ENCODE results near the gene IZUMO4.

The IZUMO4 gene

GRCh38 chr19:2064788-2065524 is 31.8 kb upstream of the IZUMO4 start:
- H3K27ac Mint-ChIP-seq = peak overlapping the region; percentile 45
- intact Hi-C loops (cut with micrococcal nuclease) = no loop called here
- H3K4me1 Mint-ChIP-seq (ENCODE audit: low read depth) = peaks cover 41% of the 10 kb centered on the region
- peaks cover 6% of the 10 kb centered on the region for H3K36me3 Mint-ChIP-seq (ENCODE audit: low read depth)
- no peaks in the 10 kb centered on the region for H3K27me3 Mint-ChIP-seq
- H3K4me3 Mint-ChIP-seq = no peak overlapping the region
- H3K9me3 Mint-ChIP-seq = no peaks in the 10 kb centered on the region

GRCh38 chr19:2070436-2070827 is 26.3 kb upstream of the IZUMO4 start:
- H3K9me3 Mint-ChIP-seq = no peaks in the 10 kb centered on the region
- H3K27me3 Mint-ChIP-seq = no peaks in the 10 kb centered on the region
- H3K4me1 Mint-ChIP-seq (ENCODE audit: low read depth) = peaks cover 59% of the 10 kb centered on the region
- H3K36me3 Mint-ChIP-seq (ENCODE audit: low read depth) = peaks cover 55% of the 10 kb centered on the region
- H3K4me3 Mint-ChIP-seq = no peak overlapping the region
- intact Hi-C loops (cut with micrococcal nuclease) = no loop called here
- peak overlapping the region; percentile 26 for H3K27ac Mint-ChIP-seq

GRCh38 chr19:2070986-2071673 is 25.6 kb upstream of the IZUMO4 start:
- Mint-ChIP-seq H3K9me3 (no peaks in the 10 kb centered on the region), H3K27ac (peak overlapping the region; percentile 26), H3K4me3 (no peak overlapping the region), H3K4me1 (ENCODE audit: low read depth) (peaks cover 66% of the 10 kb centered on the region), H3K27me3 (no peaks in the 10 kb centered on the region), H3K36me3 (ENCODE audit: low read depth) (peaks cover 62% of the 10 kb centered on the region)
- intact Hi-C loops (cut with micrococcal nuclease) = no loop called here

GRCh38 chr19:2072757-2073551 is 23.8 kb upstream of the IZUMO4 start:
- Mint-ChIP-seq H3K27ac (peak overlapping the region; percentile 84), H3K27me3 (no peaks in the 10 kb centered on the region), H3K36me3 (ENCODE audit: low read depth) (peaks cover 80% of the 10 kb centered on the region), H3K4me3 (peak overlapping the region; percentile 24), H3K9me3 (no peaks in the 10 kb centered on the region), H3K4me1 (ENCODE audit: low read depth) (peaks cover 74% of the 10 kb centered on the region)
- intact Hi-C loops (cut with micrococcal nuclease) = no loop called here

- peaks cover 73% of the 10 kb centered on the region for H3K4me1 Mint-ChIP-seq (ENCODE audit: low read depth)
Measured at GRCh38 chr19:2076526-2076944, 20.2 kb upstream of the IZUMO4 start.

GRCh38 chr19:2077398-2077797 is 19.3 kb upstream of the IZUMO4 start:
- H3K4me3 Mint-ChIP-seq = no peak overlapping the region
- peak overlapping the region; percentile 52 for H3K27ac Mint-ChIP-seq

More at GRCh38 chr19:2076526-2076944, 20.2 kb upstream of the IZUMO4 start:
- Mint-ChIP-seq H3K36me3 (ENCODE audit: low read depth) (peaks cover 100% of the 10 kb centered on the region), H3K27me3 (no peaks in the 10 kb centered on the region), H3K9me3 (no peaks in the 10 kb centered on the region), H3K27ac (peak overlapping the region; percentile 84), H3K4me3 (no peak overlapping the region)
- intact Hi-C loops (cut with micrococcal nuclease) = no loop called here

GRCh38 chr19:2077833-2078619 is 18.7 kb upstream of the IZUMO4 start:
- Mint-ChIP-seq H3K9me3 (no peaks in the 10 kb centered on the region), H3K27ac (no peak overlapping the region), H3K27me3 (no peaks in the 10 kb centered on the region), H3K4me3 (no peak overlapping the region), H3K4me1 (ENCODE audit: low read depth) (peaks cover 77% of the 10 kb centered on the region), H3K36me3 (ENCODE audit: low read depth) (peaks cover 100% of the 10 kb centered on the region)
- intact Hi-C loops (cut with micrococcal nuclease) = no loop called here

More at GRCh38 chr19:2077398-2077797, 19.3 kb upstream of the IZUMO4 start:
- H3K4me1 Mint-ChIP-seq (ENCODE audit: low read depth) = peaks cover 77% of the 10 kb centered on the region
- intact Hi-C loops (cut with micrococcal nuclease) = no loop called here
- no peaks in the 10 kb centered on the region for H3K9me3 Mint-ChIP-seq
- H3K36me3 Mint-ChIP-seq (ENCODE audit: low read depth) = peaks cover 100% of the 10 kb centered on the region
- H3K27me3 Mint-ChIP-seq = no peaks in the 10 kb centered on the region

- H3K27ac Mint-ChIP-seq = peak overlapping the region; percentile 100
- intact Hi-C loops (cut with micrococcal nuclease) = no loop called here
- no peak overlapping the region for H3K4me3 Mint-ChIP-seq
- H3K4me1 Mint-ChIP-seq (ENCODE audit: low read depth) = peaks cover 77% of the 10 kb centered on the region
- no peaks in the 10 kb centered on the region for H3K9me3 Mint-ChIP-seq
- no peaks in the 10 kb centered on the region for H3K27me3 Mint-ChIP-seq
- peaks cover 98% of the 10 kb centered on the region for H3K36me3 Mint-ChIP-seq (ENCODE audit: low read depth)
Measured at GRCh38 chr19:2079076-2079864, 17.4 kb upstream of the IZUMO4 start.

- Mint-ChIP-seq H3K9me3 (no peaks in the 10 kb centered on the region), H3K27ac (peak overlapping the region; percentile 100), H3K4me3 (no peak overlapping the region), H3K27me3 (no peaks in the 10 kb centered on the region), H3K4me1 (ENCODE audit: low read depth) (peaks cover 77% of the 10 kb centered on the region), H3K36me3 (ENCODE audit: low read depth) (peaks cover 94% of the 10 kb centered on the region)
- intact Hi-C loops (cut with micrococcal nuclease) = no loop called here
Measured at GRCh38 chr19:2079865-2080301, 16.8 kb upstream of the IZUMO4 start.

GRCh38 chr19:2080336-2080988 is 16.3 kb upstream of the IZUMO4 start:
- Mint-ChIP-seq H3K36me3 (ENCODE audit: low read depth) (peaks cover 94% of the 10 kb centered on the region), H3K27me3 (no peaks in the 10 kb centered on the region), H3K4me1 (ENCODE audit: low read depth) (peaks cover 77% of the 10 kb centered on the region), H3K9me3 (no peaks in the 10 kb centered on the region), H3K4me3 (no peak overlapping the region), H3K27ac (peak overlapping the region; percentile 100)
- intact Hi-C loops (cut with micrococcal nuclease) = no loop called here

- Mint-ChIP-seq H3K4me3 (peak overlapping the region; percentile 68), H3K36me3 (ENCODE audit: low read depth) (peaks cover 87% of the 10 kb centered on the region), H3K4me1 (ENCODE audit: low read depth) (peaks cover 74% of the 10 kb centered on the region), H3K9me3 (no peaks in the 10 kb centered on the region), H3K27ac (peak overlapping the region; percentile 100), H3K27me3 (no peaks in the 10 kb centered on the region)
- intact Hi-C loops (cut with micrococcal nuclease) = loop anchor here (2.0 kb wide), 1 partner anchor 15 kb away; the partner anchor contains the start of genes IZUMO4 and MOB3A
Measured at GRCh38 chr19:2081873-2082810, 14.6 kb upstream of the IZUMO4 start.

Measured in dendritic cell treated with granulocyte-macrophage colony-stimulating factor and Interleukin-4, amounts not matched to agents 40 ng/mL and 50 ng/mL, for 4 days (primary cell).